ENCODE data around the gene DNAJC5G.

The DNAJC5G gene

DNA sequence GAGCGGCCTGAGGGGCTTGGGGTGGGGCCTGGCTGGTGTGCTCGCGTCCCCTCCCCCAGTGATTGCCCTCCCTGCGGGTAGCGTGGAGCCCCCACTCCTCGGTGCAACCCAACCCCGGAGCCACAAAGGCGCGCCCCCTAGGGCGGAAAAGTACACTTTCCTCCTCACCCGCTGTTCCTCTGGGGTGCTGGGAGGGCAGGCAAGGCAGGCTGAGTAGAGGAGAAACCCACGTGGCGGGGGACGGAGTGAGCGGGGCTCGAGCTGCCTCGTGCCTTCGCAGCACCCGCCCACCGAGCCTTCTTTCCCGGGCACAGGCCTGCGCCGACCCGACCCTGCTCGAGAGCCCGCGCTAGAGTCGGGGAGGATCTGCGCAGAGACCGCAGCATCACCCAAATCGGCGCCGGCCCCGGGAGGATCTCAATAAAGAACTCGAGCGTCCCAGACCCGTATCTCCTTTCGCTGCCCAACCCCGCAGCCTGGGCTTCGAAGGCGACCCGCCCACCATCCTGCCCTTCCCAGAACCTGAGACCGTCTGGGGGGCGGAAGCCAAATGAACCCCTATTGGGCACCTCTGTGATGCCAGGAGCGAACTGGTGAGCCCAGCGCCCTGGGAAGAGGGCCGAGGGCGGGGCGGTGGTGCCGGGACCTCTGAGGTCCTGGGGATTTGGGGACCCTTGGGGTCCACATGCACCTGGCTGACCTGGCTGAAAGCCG, 31.5 kb downstream of the DNAJC5G start:
- H3K4me3 ChIP-seq (ENCODE audit: control insufficient read depth, low read depth, low read length): no peak overlapping the region
- no peak for DNase-seq (ENCODE audit: low read depth)
- TF ChIP-seq, protein P1, sequence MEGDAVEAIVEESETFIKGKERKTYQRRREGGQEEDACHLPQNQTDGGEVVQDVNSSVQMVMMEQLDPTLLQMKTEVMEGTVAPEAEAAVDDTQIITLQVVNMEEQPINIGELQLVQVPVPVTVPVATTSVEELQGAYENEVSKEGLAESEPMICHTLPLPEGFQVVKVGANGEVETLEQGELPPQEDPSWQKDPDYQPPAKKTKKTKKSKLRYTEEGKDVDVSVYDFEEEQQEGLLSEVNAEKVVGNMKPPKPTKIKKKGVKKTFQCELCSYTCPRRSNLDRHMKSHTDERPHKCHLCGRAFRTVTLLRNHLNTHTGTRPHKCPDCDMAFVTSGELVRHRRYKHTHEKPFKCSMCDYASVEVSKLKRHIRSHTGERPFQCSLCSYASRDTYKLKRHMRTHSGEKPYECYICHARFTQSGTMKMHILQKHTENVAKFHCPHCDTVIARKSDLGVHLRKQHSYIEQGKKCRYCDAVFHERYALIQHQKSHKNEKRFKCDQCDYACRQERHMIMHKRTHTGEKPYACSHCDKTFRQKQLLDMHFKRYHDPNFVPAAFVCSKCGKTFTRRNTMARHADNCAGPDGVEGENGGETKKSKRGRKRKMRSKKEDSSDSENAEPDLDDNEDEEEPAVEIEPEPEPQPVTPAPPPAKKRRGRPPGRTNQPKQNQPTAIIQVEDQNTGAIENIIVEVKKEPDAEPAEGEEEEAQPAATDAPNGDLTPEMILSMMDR (IDR thresholded peaks at IDR 0.05; ENCODE audit: control insufficient read depth, insufficient read depth, low read depth, low read length, missing control alignments): no peak

DNA sequence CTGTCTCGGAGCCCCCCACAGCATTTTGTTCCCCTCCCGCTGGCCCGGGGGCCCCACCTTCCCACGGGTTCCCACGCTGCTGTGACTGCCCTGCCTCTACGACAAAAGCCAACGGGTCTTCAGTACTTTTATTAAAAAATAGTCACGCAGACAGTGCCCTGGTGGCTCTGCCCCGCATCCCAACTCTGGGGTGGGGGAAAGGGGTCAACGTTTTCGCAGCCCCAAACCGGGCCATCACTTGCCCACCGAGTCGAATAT, 32.0 kb downstream of the DNAJC5G start:
- TF ChIP-seq, protein P1 (IDR thresholded peaks at IDR 0.05; ENCODE audit: control insufficient read depth, insufficient read depth, low read depth, low read length, missing control alignments): no peak
- H3K4me3 ChIP-seq (ENCODE audit: control insufficient read depth, low read depth, low read length): no peak overlapping the region
- DNase-seq (ENCODE audit: low read depth): no peak

DNA sequence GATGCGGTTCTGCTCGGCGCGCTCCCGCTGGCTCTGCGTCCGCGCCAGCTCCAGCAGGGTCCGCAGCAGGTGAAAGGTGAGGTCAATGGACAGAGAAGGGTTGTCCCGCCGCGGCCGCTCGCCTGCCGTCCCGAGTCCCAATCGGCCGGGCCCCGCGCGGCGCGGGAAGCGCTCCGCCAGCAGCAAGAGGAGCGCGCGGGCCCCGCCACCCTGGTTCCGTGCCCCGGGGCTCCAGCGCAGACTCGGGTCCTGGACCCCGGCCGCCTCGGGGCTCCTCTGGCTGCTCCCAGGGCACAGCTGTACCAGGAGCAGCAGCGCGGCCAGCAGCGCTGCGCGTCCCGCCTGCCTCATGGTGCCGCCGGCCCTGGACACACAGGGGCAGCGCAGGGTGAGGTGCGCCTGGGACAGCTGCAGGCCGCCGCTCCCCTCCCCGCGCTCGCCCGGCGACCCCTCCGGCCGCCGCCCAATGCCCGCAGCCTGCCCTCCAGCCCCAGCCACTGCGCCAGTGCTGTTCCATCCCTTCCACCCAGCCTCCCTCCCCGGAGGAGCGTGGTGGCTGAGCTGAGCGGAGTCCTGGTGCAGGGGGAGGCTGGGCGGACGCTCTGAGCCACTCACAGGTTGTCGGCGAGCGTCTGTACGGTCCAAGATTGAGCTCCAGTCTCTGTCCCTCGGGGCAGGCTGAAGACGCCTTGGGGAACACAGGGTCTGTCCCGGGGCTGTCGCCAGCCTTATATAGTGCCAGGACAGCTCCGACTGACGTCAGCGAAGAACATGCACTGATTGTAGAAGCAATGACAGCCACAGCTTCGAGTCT, 32.5 kb downstream of the DNAJC5G start:
- no peak overlapping the region for H3K4me3 ChIP-seq (ENCODE audit: control insufficient read depth, low read depth, low read length)
- no peak for DNase-seq (ENCODE audit: low read depth)
- TF ChIP-seq, protein P1 (IDR thresholded peaks at IDR 0.05; ENCODE audit: control insufficient read depth, insufficient read depth, low read depth, low read length, missing control alignments): no peak

DNA sequence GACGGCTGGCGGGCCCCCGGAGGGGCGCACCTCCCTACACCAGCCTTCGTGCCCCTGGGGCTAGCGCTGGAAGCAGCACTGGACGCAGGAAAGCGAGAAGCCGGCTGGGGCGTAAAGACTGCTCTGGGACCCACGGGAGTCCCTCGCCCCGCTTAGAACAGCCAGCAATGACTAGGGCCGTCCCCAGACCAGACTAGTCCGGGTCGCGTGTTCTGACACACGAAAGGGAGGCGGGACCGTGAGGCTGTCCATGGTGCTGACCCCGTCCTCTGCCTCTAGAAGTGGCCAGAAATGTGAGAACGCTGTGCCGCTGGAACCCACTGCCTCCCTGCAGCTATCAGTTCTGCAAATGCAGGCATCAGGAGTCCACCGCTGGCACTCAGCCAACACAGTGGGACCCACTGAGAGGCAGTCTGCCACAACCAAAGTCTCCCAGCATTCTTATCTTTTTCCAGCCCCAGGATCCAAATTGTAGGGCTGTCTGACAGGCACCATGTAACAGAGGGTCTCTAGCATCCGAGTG, 33.2 kb downstream of the DNAJC5G start, which contains the start of gene UCN:
UCN (minus strand) TSS at position 87 of the 523 bp plus-strand sequence. CDS start 550 bp downstream, outside the sequence.
- no peak for DNase-seq (ENCODE audit: low read depth)
- H3K4me3 ChIP-seq (ENCODE audit: control insufficient read depth, low read depth, low read length): no peak within 1 kb of the TSS
- TF ChIP-seq, protein P1 (IDR thresholded peaks at IDR 0.05; ENCODE audit: control insufficient read depth, insufficient read depth, low read depth, low read length, missing control alignments): no peak

DNA sequence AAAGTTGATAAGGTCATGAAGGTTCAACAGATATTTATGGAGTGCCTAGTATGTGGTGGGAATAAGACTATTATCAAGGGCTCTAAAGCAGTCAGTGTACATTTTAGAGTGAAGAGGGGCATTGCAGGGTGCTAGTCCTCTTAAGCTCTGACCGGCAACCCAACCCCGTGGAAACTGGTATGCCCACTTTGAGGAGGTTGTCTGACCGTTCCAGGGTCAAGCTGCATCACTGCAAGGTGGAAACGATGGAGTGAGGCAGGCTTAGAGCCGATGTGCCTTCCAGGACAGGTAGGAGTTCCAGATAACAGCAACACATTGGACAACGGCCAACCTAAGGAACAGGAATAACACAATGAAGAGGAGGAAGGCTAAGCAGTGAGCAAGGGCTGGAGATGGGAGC, 34.4 kb downstream of the DNAJC5G start:
- no peak for DNase-seq (ENCODE audit: low read depth)
- no peak overlapping the region for H3K4me3 ChIP-seq (ENCODE audit: control insufficient read depth, low read depth, low read length)
- TF ChIP-seq, protein P1 (IDR thresholded peaks at IDR 0.05; ENCODE audit: control insufficient read depth, insufficient read depth, low read depth, low read length, missing control alignments): no peak

DNA sequence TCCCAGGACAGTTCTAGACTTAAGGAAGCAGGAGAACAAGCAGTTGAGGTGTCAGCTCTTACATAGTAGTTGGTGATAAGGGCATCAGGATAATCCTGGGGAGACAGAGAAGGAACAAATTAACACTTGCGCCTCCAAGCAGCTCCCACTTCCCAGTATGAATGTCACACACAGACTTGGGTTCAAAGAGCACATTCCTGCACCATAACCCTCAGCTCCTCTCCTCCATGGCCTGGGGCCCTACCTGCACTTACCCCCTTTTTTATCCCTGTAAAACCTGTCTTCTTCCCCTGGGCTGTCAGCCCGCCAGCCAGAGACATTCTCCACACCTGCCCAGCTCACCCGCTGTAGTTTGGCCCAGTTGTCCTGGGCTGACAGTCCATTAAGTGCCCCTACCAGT, 36.9 kb downstream of the DNAJC5G start:
- DNase-seq (ENCODE audit: low read depth): no peak
- no peak overlapping the region for H3K4me3 ChIP-seq (ENCODE audit: control insufficient read depth, low read depth, low read length)
- TF ChIP-seq, protein P1 (IDR thresholded peaks at IDR 0.05; ENCODE audit: control insufficient read depth, insufficient read depth, low read depth, low read length, missing control alignments): no peak
